Cardiac fibroblast (primary cell): ENCODE results near the gene ACOT12.
"Not testable (repeated sequence)": the region's sequence is repeated elsewhere in the genome, so short reads cannot be mapped to it uniquely, and the experiment has no call there.

Source experiments
- DNase-seq, 2 donors: peaks; one replicate each; pipeline versions ENCODE4 v3.0.0 to v3.0.0-alpha.2; 2010; ENCODE audit warnings: low read depth in 2 of 2
- H3K4me3 ChIP-seq, 2 donors: replicated peaks in 1 of 2; 1 replicate in 1 of 2; 2 replicates in 1 of 2; pipeline ENCODE4 v1.5.1; 2011; ENCODE audit warnings: low read depth in 2 of 2, low read length in 2 of 2, mild to moderate bottlenecking in 2 of 2, moderate library complexity in 1 of 2
- TF ChIP-seq, protein P1 (sequence below): IDR thresholded peaks from one replicate; pipeline ENCODE4 v1.5.1; 2011; ENCODE audit warnings: low read depth, mild to moderate bottlenecking, low read length, inconsistent platforms

The ACOT12 gene

GRCh38 chr5:81417052-81417451 is 23.1 kb upstream of the ACOT12 start:
- DNase-seq = peak in 1 of 2 donors; percentile 40
- no peak overlapping the region for H3K4me3 ChIP-seq
- TF ChIP-seq, protein P1, sequence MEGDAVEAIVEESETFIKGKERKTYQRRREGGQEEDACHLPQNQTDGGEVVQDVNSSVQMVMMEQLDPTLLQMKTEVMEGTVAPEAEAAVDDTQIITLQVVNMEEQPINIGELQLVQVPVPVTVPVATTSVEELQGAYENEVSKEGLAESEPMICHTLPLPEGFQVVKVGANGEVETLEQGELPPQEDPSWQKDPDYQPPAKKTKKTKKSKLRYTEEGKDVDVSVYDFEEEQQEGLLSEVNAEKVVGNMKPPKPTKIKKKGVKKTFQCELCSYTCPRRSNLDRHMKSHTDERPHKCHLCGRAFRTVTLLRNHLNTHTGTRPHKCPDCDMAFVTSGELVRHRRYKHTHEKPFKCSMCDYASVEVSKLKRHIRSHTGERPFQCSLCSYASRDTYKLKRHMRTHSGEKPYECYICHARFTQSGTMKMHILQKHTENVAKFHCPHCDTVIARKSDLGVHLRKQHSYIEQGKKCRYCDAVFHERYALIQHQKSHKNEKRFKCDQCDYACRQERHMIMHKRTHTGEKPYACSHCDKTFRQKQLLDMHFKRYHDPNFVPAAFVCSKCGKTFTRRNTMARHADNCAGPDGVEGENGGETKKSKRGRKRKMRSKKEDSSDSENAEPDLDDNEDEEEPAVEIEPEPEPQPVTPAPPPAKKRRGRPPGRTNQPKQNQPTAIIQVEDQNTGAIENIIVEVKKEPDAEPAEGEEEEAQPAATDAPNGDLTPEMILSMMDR = no peak

DNA sequence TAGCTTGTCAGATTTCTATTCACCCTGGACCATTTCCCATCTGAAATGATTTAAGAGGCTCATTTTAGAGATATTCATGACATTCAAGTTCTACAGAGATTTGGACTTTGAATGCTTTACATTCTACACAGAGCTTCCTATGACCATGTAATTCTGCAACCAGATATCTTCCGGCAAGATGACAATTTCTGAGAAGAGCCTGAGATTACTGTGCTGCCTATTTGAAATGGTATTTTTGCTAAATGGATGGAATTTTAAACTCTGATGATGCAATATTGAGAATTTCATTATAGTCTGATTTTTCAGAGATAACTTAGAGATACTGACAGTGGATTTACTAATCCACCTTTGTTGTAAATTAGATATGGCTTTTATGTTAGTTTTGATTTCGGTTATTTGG is 16.0 kb upstream of the ACOT12 start:
- peak in 1 of 2 donors; percentile 15 for DNase-seq
- H3K4me3 ChIP-seq = no peak overlapping the region
- TF ChIP-seq, protein P1 = no peak

DNA sequence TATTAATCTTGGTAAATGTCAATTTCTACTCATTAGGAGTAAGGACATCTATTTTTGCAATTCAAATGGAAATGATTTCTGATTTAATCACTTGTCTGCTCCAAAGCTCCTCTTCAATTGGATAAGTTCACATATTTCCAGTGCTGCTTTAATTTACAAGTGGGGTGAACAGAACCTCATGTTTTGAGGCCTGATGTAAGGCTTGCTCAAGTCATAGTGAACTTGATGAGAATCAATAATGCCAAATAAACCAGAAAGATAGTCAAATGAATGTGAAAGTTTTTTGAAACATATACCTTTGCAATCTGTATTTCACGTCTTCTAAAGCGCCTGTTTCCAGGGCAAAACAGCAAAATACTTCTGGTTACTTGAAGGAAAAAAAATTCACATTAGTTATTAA is 15.4 kb upstream of the ACOT12 start:
- DNase-seq = no peak
- TF ChIP-seq, protein P1 = no peak
- H3K4me3 ChIP-seq = no peak overlapping the region

- DNase-seq = peak in 1 of 2 donors; percentile 47
- TF ChIP-seq, protein P1 = no peak
- H3K4me3 ChIP-seq = no peak overlapping the region
These were observed 14.6 kb upstream of the ACOT12 start for GRCh38 chr5:81408496-81408895.

- H3K4me3 ChIP-seq, DNase-seq: not testable (repeated sequence)
These were observed 13.9 kb upstream of the ACOT12 start for GRCh38 chr5:81407811-81408210.

- no peak for DNase-seq
- no peak overlapping the region for H3K4me3 ChIP-seq
- TF ChIP-seq, protein P1 = no peak
These were observed 11.4 kb upstream of the ACOT12 start for GRCh38 chr5:81405126-81405891.

DNA sequence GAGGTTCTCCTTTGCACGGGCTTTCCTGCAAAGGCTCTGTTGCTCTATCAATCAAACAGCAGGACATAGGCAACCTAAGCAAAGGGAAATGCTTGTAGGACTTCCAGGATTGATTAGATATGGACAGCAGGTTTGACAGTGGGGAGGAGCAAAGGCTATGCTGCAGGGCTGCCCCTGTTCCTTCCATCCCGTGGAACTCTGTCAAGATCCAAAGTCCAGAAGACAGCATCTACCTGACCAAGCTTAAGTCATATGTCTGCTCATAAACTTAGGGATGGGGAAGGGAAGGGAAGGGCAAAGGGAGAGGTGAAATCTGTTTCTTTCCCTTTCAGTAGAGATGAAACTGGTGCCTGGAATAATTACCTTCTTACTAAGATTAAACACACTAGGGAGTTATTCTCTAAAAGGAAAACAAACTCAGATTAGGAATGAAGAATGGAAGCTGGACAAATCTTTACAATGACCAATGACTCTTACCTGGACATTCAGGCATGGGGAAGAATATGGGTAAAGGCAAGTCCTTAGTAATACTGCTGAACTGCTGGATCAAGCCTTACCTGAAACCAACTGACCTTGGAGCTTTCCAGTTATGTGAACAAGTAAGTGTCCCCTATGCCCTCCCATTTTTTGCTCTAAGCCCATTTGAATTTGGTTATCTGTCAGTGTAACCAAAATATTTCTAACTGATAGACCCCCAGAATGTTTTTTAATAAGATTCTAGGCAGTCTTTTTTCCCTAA is 8.4 kb upstream of the ACOT12 start:
- DNase-seq = no peak
- H3K4me3 ChIP-seq = no peak overlapping the region
- TF ChIP-seq, protein P1 = no peak
